Panc1 (cell line): Measurements from ENCODE around the gene NAGLU.

ENCODE experiments used
- POLR2AphosphoS5 ChIP-seq: IDR thresholded peaks from 2 replicates; pipeline ENCODE4 v1.6.1; 2012; ENCODE audit warnings: mild to moderate bottlenecking, low read depth, low read length, moderate library complexity
- SIN3A ChIP-seq: IDR thresholded peaks from 2 replicates; pipeline ENCODE4 v1.6.1; 2012; ENCODE audit warnings: low read depth, mild to moderate bottlenecking, low read length, moderate library complexity, borderline replicate concordance; ENCODE audit not compliant: insufficient read depth
- TCF7L2 ChIP-seq: IDR thresholded peaks from 2 replicates; pipeline ENCODE4 v1.6.1; 2011; ENCODE audit warnings: mild to moderate bottlenecking, low read depth, low read length, inconsistent platforms
- TF ChIP-seq, protein P1 (sequence below): fragments of 450-650 bp; IDR thresholded peaks from 2 replicates; pipeline ENCODE4 v1.5.1; 2017; ENCODE audit warnings: mild to moderate bottlenecking
- TF ChIP-seq, protein P2 (sequence below), 2 experiments: IDR thresholded peaks; 2 replicates each; pipeline ENCODE4 v1.6.1; 2011 to 2012; ENCODE audit warnings: low read depth in 2 of 2, control low read depth in 1 of 2, low read length in 1 of 2, mild to moderate bottlenecking in 1 of 2, moderate library complexity in 1 of 2; ENCODE audit not compliant: insufficient read depth in 1 of 2

DNA sequence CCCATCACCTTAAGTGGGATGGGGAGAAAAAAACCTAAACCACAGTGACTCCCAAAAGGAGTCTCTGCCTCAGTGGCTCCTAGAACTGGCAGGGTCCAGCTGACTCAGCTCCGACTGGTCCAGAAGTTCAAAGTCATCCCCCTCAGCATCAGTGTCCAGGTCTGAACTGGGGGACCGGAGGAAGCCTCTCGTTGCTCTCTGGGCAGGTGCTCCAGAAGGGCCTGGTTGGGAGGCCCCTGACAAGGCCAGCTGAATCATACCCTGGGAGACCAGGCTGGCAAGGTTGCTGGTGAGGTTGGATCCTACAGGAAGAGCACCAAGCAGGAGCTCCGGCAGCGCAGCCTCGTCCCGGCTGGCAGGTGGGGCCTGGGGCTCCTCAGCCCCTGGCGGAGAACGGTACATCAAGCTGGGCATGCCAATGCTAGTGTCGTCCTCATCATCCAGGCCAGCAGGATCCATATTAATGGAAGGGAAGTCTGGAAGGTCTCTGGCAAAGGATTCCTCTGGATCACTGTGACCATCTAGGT, 45.8 kb downstream of the NAGLU start:
- TF ChIP-seq, protein P1, sequence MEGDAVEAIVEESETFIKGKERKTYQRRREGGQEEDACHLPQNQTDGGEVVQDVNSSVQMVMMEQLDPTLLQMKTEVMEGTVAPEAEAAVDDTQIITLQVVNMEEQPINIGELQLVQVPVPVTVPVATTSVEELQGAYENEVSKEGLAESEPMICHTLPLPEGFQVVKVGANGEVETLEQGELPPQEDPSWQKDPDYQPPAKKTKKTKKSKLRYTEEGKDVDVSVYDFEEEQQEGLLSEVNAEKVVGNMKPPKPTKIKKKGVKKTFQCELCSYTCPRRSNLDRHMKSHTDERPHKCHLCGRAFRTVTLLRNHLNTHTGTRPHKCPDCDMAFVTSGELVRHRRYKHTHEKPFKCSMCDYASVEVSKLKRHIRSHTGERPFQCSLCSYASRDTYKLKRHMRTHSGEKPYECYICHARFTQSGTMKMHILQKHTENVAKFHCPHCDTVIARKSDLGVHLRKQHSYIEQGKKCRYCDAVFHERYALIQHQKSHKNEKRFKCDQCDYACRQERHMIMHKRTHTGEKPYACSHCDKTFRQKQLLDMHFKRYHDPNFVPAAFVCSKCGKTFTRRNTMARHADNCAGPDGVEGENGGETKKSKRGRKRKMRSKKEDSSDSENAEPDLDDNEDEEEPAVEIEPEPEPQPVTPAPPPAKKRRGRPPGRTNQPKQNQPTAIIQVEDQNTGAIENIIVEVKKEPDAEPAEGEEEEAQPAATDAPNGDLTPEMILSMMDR, result no peak
- TF ChIP-seq POLR2AphosphoS5 (no peak), SIN3A (no peak), TCF7L2 (no peak)
- TF ChIP-seq, protein P2, sequence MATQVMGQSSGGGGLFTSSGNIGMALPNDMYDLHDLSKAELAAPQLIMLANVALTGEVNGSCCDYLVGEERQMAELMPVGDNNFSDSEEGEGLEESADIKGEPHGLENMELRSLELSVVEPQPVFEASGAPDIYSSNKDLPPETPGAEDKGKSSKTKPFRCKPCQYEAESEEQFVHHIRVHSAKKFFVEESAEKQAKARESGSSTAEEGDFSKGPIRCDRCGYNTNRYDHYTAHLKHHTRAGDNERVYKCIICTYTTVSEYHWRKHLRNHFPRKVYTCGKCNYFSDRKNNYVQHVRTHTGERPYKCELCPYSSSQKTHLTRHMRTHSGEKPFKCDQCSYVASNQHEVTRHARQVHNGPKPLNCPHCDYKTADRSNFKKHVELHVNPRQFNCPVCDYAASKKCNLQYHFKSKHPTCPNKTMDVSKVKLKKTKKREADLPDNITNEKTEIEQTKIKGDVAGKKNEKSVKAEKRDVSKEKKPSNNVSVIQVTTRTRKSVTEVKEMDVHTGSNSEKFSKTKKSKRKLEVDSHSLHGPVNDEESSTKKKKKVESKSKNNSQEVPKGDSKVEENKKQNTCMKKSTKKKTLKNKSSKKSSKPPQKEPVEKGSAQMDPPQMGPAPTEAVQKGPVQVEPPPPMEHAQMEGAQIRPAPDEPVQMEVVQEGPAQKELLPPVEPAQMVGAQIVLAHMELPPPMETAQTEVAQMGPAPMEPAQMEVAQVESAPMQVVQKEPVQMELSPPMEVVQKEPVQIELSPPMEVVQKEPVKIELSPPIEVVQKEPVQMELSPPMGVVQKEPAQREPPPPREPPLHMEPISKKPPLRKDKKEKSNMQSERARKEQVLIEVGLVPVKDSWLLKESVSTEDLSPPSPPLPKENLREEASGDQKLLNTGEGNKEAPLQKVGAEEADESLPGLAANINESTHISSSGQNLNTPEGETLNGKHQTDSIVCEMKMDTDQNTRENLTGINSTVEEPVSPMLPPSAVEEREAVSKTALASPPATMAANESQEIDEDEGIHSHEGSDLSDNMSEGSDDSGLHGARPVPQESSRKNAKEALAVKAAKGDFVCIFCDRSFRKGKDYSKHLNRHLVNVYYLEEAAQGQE (IDR thresholded peaks at IDR 0.05; ENCODE audit: insufficient read depth in 1 of 2, low read depth in 2 of 2, low read length in 1 of 2), result no peak
